ENCODE results near the gene SORBS2. TPM values are rescaled to one million over a fixed set of nuclear protein-coding genes. Genes with fewer than 3 reads are reported as not detected.

SORBS2 gene
- total RNA-seq, 4 donors from 2014 or later: 45.3 to 135 (median 76.2) TPM

GRCh38 chr4:185835814-185836213, 23.8 kb upstream of the SORBS2 start:
- DNase-seq (ENCODE audit: low spot score in 2 of 2): no peak
- WGBS, 2 donors: 79 to 82% methylated on average over 6 of the region's 6 CpGs

DNA sequence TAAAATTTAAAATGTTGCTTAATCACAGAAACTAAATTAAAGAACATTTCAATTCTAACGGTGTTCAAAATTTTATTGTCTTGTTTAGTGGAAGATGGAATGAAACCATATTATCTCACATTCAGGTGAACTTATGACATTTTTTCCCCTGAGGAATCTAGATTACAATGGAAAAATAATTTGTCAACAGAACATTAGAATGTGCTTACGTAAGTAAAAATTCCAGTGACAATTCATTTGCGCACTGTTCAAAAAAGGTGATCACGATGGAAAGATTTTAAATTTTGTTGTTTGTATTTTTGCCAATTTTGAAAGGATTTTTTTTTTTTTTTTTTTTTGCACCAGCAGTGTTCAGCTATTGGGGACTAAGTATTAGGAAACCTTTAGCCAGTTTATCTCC, 23.3 kb upstream of the SORBS2 start:
- WGBS, 2 donors: 91 to 94% methylated on average over 4 of the region's 4 CpGs
- H3K27ac ChIP-seq: no peak overlapping the region
- TF ChIP-seq CTCF (IDR thresholded peaks at IDR 0.05) (no peak), POLR2A (IDR thresholded peaks at IDR 0.05) (no peak), EP300 (IDR thresholded peaks at IDR 0.05) (no peak)
- no peak overlapping the region for H3K4me3 ChIP-seq
- H3K9me3 ChIP-seq: no peaks in the 10 kb centered on the region
- no peaks in the 10 kb centered on the region for H3K27me3 ChIP-seq
- DNase-seq (ENCODE audit: low spot score in 2 of 2): no peak
- peaks cover 0 to 43% (median 26%) of the 10 kb centered on the region in 4 donors for H3K4me1 ChIP-seq
- H3K36me3 ChIP-seq: no peaks in the 10 kb centered on the region

More at GRCh38 chr4:185835814-185836213, 23.8 kb upstream of the SORBS2 start:
- Histone ChIP-seq H3K4me1 (peaks cover 0 to 46% (median 26%) of the 10 kb centered on the region in 4 donors), H3K4me3 (no peak overlapping the region), H3K36me3 (no peaks in the 10 kb centered on the region), H3K9me3 (no peaks in the 10 kb centered on the region), H3K27me3 (no peaks in the 10 kb centered on the region), H3K27ac (no peak overlapping the region)
- no peak for TF ChIP-seq CTCF (IDR thresholded peaks at IDR 0.05)
- no peak for TF ChIP-seq EP300 (IDR thresholded peaks at IDR 0.05)
- no peak for TF ChIP-seq POLR2A (IDR thresholded peaks at IDR 0.05)

DNA sequence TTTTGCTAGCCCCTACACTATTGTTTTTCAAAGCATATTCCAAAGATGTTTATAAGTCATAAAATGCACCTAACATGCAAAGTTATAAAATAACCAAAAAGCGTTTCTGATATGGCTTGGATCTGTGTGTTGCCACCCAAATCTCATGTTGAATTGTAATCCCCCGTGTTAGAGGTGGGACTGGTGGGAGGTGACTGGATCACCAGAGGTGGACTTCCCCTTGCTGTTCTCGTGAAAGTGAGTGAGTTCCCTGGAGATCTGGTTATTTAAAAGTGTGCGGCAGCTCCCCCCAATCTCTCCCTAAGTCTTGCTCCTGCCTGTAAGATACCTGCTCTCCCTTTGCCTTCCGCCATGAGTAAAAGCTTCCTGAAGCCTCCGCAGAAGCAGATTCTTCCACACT, 22.8 kb upstream of the SORBS2 start:
- no peak for DNase-seq (ENCODE audit: low spot score in 2 of 2)
- no peak overlapping the region for H3K27ac ChIP-seq
- peaks cover 0 to 38% (median 23%) of the 10 kb centered on the region in 4 donors for H3K4me1 ChIP-seq
- H3K4me3 ChIP-seq: no peak overlapping the region
- no peaks in the 10 kb centered on the region for H3K27me3 ChIP-seq
- 92 to 94% methylated on average over 6 of the region's 6 CpGs for WGBS, 2 donors
- no peaks in the 10 kb centered on the region for H3K9me3 ChIP-seq
- no peak for TF ChIP-seq POLR2A (IDR thresholded peaks at IDR 0.05)
- no peak for TF ChIP-seq EP300 (IDR thresholded peaks at IDR 0.05)
- no peak for TF ChIP-seq CTCF (IDR thresholded peaks at IDR 0.05)
- H3K36me3 ChIP-seq: no peaks in the 10 kb centered on the region

DNA sequence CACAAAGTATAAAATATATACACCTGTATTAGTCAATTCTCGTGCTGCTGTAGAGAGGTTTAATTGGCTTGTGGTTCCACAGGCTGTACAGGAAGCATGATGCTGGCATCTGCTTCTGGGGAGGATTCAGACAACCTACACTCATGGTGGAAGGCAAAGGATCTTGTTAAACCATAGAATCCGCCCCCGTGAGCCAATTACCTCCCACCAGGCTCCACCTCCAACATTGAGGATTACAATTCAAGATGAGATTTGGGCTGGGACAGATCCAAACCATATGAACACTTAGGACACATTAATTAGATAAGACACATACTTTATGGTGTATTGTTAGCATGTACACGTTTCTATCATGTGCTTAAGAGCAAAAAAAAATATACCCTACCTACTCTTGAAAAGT, 22.1 kb upstream of the SORBS2 start:
- H3K4me3 ChIP-seq: no peak overlapping the region
- no peaks in the 10 kb centered on the region for H3K36me3 ChIP-seq
- TF ChIP-seq POLR2A (IDR thresholded peaks at IDR 0.05) (no peak), EP300 (IDR thresholded peaks at IDR 0.05) (no peak), CTCF (IDR thresholded peaks at IDR 0.05) (no peak)
- no peaks in the 10 kb centered on the region for H3K27me3 ChIP-seq
- H3K27ac ChIP-seq: no peak overlapping the region
- H3K4me1 ChIP-seq: peaks cover 0 to 31% (median 17%) of the 10 kb centered on the region in 4 donors
- WGBS, 2 donors: 79 to 80% methylated on average over 4 of the region's 4 CpGs
- DNase-seq (ENCODE audit: low spot score in 2 of 2): no peak
- no peaks in the 10 kb centered on the region for H3K9me3 ChIP-seq

- H3K36me3 ChIP-seq: no peaks in the 10 kb centered on the region
- H3K4me3 ChIP-seq: no peak overlapping the region
- peaks cover 0 to 21% (median 7%) of the 10 kb centered on the region in 4 donors for H3K4me1 ChIP-seq
- H3K27ac ChIP-seq: no peak overlapping the region
- no peaks in the 10 kb centered on the region for H3K9me3 ChIP-seq
- H3K27me3 ChIP-seq: no peaks in the 10 kb centered on the region
- DNase-seq (ENCODE audit: low spot score in 2 of 2): no peak
- TF ChIP-seq POLR2A (IDR thresholded peaks at IDR 0.05) (no peak), EP300 (IDR thresholded peaks at IDR 0.05) (no peak)
Observed at GRCh38 chr4:185833055-185833598, 21.1 kb upstream of the SORBS2 start.

Data from tibial nerve (tissue), 4 donors.